ENCODE data around the gene DEDD.

- TF ChIP-seq CTCF (IDR thresholded peaks at IDR 0.05; ENCODE audit: insufficient read depth, low read depth, low read length) (peak; percentile 35), EZH2 (IDR thresholded peaks at IDR 0.05; ENCODE audit: insufficient read depth, low read length) (no peak)
These were observed 33.5 kb upstream of the DEDD start, which contains the start of gene PPOX for GRCh38 chr1:161165742-161166668.
